Measurements from ENCODE around the gene ACTN1. TPM values are rescaled to one million over a fixed set of nuclear protein-coding genes. Genes with fewer than 3 reads are reported as not detected.
A peak's percentile ranks its signal among the peaks of the same experiment; 100 is the strongest.

Gene ACTN1
- total RNA-seq, 2 donors from 2014 or later: 170 to 316 TPM

DNA sequence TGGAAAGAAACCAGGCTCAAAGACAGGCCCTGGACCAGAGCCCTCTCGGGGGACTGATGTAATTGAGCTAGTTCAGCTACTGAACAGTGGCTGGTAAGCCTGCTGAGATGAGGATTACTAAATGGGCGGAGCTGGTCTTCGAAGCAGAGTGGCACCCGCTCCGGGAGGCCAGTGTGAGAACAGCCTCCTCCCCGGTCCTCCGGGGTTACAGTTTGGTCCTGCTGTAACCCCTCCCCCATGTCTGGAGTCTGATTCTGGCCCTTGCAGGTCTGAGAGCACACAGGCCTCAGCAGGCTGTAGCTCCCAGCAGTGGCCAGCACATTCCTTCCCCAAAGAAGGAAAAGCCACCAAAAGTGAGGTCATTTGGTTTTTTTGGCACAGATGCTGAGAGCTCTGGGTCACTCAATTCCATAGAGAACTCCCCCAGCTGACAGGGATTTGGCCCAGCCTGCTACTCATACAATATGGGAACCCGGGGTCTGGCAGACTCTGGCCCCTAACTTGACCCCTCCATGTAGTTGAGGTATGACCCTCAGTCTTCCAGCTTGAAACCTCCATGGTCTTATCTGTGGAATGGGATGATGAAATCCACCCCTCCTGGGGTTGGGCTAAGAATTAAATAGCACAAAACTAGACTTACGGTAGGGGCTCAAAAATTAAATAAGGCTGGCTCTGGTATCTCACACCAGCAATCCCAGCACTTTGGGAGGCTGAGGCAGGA is 39.0 kb downstream of the ACTN1 start:
- TF ChIP-seq, protein P1, sequence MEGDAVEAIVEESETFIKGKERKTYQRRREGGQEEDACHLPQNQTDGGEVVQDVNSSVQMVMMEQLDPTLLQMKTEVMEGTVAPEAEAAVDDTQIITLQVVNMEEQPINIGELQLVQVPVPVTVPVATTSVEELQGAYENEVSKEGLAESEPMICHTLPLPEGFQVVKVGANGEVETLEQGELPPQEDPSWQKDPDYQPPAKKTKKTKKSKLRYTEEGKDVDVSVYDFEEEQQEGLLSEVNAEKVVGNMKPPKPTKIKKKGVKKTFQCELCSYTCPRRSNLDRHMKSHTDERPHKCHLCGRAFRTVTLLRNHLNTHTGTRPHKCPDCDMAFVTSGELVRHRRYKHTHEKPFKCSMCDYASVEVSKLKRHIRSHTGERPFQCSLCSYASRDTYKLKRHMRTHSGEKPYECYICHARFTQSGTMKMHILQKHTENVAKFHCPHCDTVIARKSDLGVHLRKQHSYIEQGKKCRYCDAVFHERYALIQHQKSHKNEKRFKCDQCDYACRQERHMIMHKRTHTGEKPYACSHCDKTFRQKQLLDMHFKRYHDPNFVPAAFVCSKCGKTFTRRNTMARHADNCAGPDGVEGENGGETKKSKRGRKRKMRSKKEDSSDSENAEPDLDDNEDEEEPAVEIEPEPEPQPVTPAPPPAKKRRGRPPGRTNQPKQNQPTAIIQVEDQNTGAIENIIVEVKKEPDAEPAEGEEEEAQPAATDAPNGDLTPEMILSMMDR (IDR thresholded peaks at IDR 0.05): no peak
- peaks cover 0 to 100% of the 10 kb centered on the region in 2 donors for H3K4me1 ChIP-seq

DNA sequence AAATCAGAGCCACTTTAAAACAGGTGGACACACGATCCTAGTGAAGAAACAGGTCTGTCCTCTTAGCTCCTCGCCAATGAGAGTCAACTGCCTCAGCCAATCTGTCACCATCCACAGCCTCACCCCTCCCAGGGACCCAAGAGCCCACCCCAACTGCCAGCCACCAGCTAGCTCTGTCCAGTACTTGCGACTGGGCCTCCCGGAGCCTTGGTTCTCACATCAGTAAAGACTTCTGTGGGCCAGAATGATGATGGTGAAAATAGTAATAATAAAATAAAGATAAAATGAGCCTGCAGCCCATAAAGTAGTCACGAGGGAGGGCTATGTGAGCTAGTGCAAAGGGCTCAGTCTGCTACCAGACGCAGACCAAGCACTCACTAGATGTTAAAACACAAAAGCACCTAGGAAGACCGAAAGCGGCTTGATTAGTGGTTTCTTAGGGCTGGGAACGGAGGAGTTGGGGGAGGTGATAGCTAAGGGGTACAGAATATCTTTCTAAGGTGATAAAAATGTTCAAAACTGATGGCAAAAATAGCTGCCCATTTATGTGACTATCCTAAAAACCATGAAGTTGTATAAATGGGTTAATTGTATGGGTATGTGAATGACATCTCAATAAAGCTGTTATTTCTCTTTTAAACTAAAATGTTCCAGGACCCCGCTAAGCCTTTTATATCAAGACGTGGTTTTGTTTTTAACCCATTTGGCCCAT is 39.8 kb downstream of the ACTN1 start:
- Histone ChIP-seq H3K27me3 (no peaks in the 10 kb centered on the region), H3K4me1 (peaks cover 0 to 95% of the 10 kb centered on the region in 2 donors), H3K27ac (peak overlapping the region; percentile 86 to 91), H3K4me3 (no peak overlapping the region), H3K9me3 (no peaks in the 10 kb centered on the region), H3K36me3 (no peaks in the 10 kb centered on the region)
- TF ChIP-seq, protein P1 (IDR thresholded peaks at IDR 0.05): no peak
- DNase-seq (ENCODE audit: low spot score): no peak

More for the DNA sequence above, 39.0 kb downstream of the ACTN1 start:
- Histone ChIP-seq H3K27me3 (no peaks in the 10 kb centered on the region), H3K27ac (peak overlapping the region; percentile 86 to 91), H3K4me3 (no peak overlapping the region), H3K9me3 (no peaks in the 10 kb centered on the region), H3K36me3 (no peaks in the 10 kb centered on the region)
- DNase-seq (ENCODE audit: low spot score): peak; percentile 93

DNA sequence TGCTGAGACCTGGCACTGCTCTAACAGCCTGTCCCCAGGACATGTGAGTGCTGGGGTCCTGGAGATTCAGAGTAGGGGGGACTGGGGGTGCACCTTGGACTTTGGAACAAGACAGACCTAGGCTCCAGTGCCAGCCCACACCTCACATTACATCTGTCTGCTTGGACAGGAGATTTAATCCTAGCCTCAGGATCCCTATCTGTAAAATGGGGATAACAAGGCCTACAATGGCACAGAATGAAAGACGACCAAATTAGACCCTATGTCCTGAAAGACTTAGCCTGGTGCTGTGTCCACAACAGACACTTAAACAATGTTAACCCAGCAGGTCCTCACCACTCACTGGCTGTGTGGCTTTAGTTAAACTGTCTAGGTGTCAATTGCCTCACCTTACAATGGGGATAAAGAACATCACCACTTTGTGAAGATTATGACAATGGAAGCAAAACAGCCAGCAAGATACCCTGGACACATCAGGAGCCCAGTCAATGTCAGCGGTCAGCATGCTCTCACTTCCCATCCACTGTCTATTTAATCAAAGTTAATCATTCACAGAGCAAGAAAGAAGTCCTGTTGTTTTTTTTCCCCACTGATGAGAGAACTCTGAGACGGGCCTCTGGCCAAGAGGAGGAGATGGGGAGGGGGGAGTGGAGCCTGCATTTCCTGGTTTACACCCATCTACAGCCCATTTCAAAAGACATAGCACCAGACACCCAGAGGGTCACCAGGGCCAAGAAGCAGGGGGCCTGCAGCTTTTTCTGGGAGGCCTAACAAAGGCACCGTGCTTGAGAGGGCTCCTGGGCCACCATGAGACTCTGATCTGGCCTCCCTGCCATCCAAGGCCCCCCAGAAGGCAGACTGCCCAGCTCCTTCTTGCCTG is 40.6 kb downstream of the ACTN1 start:
- no peaks in the 10 kb centered on the region for H3K36me3 ChIP-seq
- TF ChIP-seq, protein P1 (IDR thresholded peaks at IDR 0.05): no peak
- peak overlapping the region; percentile 86 to 91 for H3K27ac ChIP-seq
- H3K4me3 ChIP-seq: no peak overlapping the region
- H3K27me3 ChIP-seq: no peaks in the 10 kb centered on the region
- peaks cover 0 to 87% of the 10 kb centered on the region in 2 donors for H3K4me1 ChIP-seq
- no peak for DNase-seq (ENCODE audit: low spot score)
- no peaks in the 10 kb centered on the region for H3K9me3 ChIP-seq

DNA sequence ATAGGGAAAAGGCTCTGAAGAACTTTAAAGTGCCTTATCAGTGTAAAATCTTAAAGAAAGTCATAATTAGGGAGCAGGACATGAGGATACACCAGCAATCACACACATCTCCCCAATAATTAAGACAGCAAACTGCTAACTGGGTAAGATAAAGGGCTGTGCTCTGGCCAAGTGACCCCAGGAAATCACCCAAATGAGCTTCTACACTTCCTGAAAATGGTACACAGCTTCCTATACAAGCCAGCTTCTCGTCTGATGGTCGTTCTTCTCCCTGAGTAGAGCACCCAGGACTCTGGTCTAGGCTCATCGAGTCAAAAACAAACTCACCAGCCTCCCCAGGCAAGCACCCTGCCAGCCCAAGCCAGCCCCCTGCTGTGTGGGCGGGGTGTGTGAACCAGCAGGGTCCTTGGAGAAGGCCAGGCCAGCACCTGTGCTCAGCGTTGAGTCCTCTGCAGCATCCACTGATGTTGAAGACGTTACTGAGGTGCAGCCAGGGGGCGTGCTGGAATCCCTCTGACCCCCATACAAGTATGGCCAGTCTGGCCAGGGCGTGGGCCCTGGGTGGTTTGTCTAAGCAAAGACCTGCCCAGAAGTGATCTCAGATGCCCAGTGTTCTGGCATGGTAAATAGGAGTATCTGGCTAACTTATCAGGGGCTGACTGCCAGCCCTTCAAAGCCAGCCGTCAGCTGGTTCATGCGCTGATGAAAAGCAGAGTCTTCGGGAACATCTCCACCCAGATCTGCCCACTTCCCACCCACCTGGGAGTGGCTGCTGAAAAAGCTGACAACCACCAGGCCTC is 41.4 kb downstream of the ACTN1 start:
- DNase-seq (ENCODE audit: low spot score): no peak
- H3K27ac ChIP-seq: peak overlapping the region; percentile 86 to 91
- no peaks in the 10 kb centered on the region for H3K9me3 ChIP-seq
- TF ChIP-seq, protein P1 (IDR thresholded peaks at IDR 0.05): peak in 1 of 2 donors; percentile 61
- no peak overlapping the region for H3K4me3 ChIP-seq
- H3K4me1 ChIP-seq: peaks cover 0 to 84% of the 10 kb centered on the region in 2 donors
- no peaks in the 10 kb centered on the region for H3K36me3 ChIP-seq
- H3K27me3 ChIP-seq: no peaks in the 10 kb centered on the region

DNA sequence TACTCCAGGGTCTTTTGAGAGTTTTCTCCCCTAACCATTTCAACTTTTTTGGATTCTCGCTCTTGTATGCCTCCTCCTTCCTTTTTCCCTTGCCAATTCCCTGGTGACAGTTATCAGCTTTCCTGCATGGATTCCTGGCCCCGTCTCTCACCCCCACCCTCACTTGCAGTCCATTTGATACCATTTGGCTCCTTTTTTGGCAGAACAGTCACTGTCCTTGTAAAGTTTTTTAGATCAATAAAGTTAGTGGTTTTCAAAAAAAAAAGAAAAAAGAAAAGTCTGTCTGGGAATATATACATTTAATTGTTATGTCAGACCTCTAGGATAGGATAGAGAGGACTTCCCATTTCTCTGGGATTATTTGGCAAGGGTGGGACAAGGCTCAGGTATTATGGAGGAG is 42.1 kb downstream of the ACTN1 start:
- Histone ChIP-seq H3K4me1 (peaks cover 0 to 84% of the 10 kb centered on the region in 2 donors), H3K4me3 (no peak overlapping the region), H3K27me3 (no peaks in the 10 kb centered on the region), H3K27ac (peak overlapping the region; percentile 86 to 91), H3K36me3 (no peaks in the 10 kb centered on the region), H3K9me3 (no peaks in the 10 kb centered on the region)
- no peak for DNase-seq (ENCODE audit: low spot score)
- TF ChIP-seq, protein P1 (IDR thresholded peaks at IDR 0.05): no peak
